ENCODE measurements around the gene AP1AR. TPM values are rescaled to one million over a fixed set of nuclear protein-coding genes. Genes with fewer than 3 reads are reported as not detected.

AP1AR gene
- total and polyA plus RNA-seq, 2 donors (not counting 3 experiments of a cell fraction or from before 2014, with no cell fraction given) = 6.6 to 18.6 TPM

GRCh38 chr4:112236040-112236439, 4.5 kb downstream of the AP1AR start:
- no peak for DNase-seq (ENCODE audit: low read depth, low spot score)
- FAIRE-seq = no peak
- H3K27ac ChIP-seq (ENCODE audit: insufficient read depth, low read depth, low read length) = no peak overlapping the region
- H3K9me3 ChIP-seq (replicated peaks; ENCODE audit: control insufficient read depth, insufficient read depth, low read length) = no peaks in the 10 kb centered on the region
- TF ChIP-seq CTCF (IDR thresholded peaks at IDR 0.05; ENCODE audit: extremely low read depth in 1 of 2, insufficient read depth in 1 of 2, low read depth in 1 of 2, low read length in 2 of 2) = no peak
- TF ChIP-seq FOS (IDR thresholded peaks at IDR 0.05; ENCODE audit: borderline replicate concordance, insufficient read depth, low read length) = no peak
- TF ChIP-seq POLR2A (IDR thresholded peaks at IDR 0.05; ENCODE audit: low read depth, low read length) = no peak
- TF ChIP-seq POLR2AphosphoS5 (IDR thresholded peaks at IDR 0.05; ENCODE audit: insufficient read depth, low read depth, low read length) = no peak
- TF ChIP-seq MAX (IDR thresholded peaks at IDR 0.05; ENCODE audit: insufficient read depth, insufficient read length) = no peak
- no peak for TF ChIP-seq EZH2 (IDR thresholded peaks at IDR 0.05; ENCODE audit: borderline replicate concordance, low read depth, low read length, severe bottlenecking)
- TF ChIP-seq GATA2 (IDR thresholded peaks at IDR 0.05; ENCODE audit: insufficient read depth, insufficient read length, low read depth, low read length) = no peak
- no peak for TF ChIP-seq JUN (IDR thresholded peaks at IDR 0.05; ENCODE audit: borderline replicate concordance, insufficient read depth, insufficient read length, low read depth)
- TF ChIP-seq MYC (IDR thresholded peaks at IDR 0.05; ENCODE audit: low read depth, low read length) = no peak
- no peaks in the 10 kb centered on the region for H3K36me3 ChIP-seq (ENCODE audit: control insufficient read depth in 2 of 2, extremely low read depth in 1 of 2, insufficient read depth in 2 of 2, low read length in 2 of 2)
- no peak overlapping the region for H3K9ac ChIP-seq (replicated peaks; ENCODE audit: extremely low read depth, insufficient read depth, low read length)
- no peak overlapping the region for H3K4me3 ChIP-seq (replicated peaks in 1 of 3; ENCODE audit: insufficient read depth in 1 of 3, low read depth in 1 of 3, low read length in 3 of 3)
- H4K20me1 ChIP-seq (replicated peaks; ENCODE audit: control insufficient read depth, extremely low read depth, insufficient read depth, low read length) = no peaks in the 10 kb centered on the region
- dilution Hi-C loops (cut with MboI; ENCODE audit: extremely low pct_ligation_motif_present, low sequenced_read_pairs) (no loop called here), intact Hi-C loops (cut with micrococcal nuclease) (no loop called here)
- H2AFZ ChIP-seq (ENCODE audit: low read depth, low read length) = no peak overlapping the region
- H3K4me2 ChIP-seq (ENCODE audit: insufficient read depth, low read length) = no peak overlapping the region
- H3K4me1 ChIP-seq (ENCODE audit: control insufficient read depth, extremely low read depth, insufficient read depth, low read length) = peaks cover 24% of the 10 kb centered on the region
- H3K27me3 ChIP-seq (ENCODE audit: control insufficient read depth in 2 of 2, insufficient read depth in 2 of 2, low read length in 2 of 2) = no peaks in the 10 kb centered on the region
- no TSS peak for BruUV-seq (replicated peaks)
- CTCF ChIA-PET = interaction anchor here (0.6 to 7.0 kb wide), 7 partner anchors 9 to 410 kb away, joined by 3 to 191 read pairs (median 4); no protein-coding TSS in a partner anchor
- POLR2A ChIA-PET = no interaction called here
- no peaks in the 10 kb centered on the region for H3K9me1 ChIP-seq (replicated peaks; ENCODE audit: control insufficient read depth, extremely low read depth, insufficient read depth, low read length)
- peaks cover 62% of the 10 kb centered on the region for H3K79me2 ChIP-seq (ENCODE audit: control insufficient read depth, insufficient read depth, low read length)
